Prostate gland (tissue), 2 donors: ENCODE results near the gene CCDC183. TPM values are rescaled to one million over a fixed set of nuclear protein-coding genes. Genes with fewer than 3 reads are reported as not detected.
"Not testable (repeated sequence)": the region's sequence is repeated elsewhere in the genome, so short reads cannot be mapped to it uniquely, and the experiment has no call there.

Experiments
- DNase-seq: peaks from one replicate; pipeline ENCODE4 v3.0.0-alpha.2; 2019; ENCODE audit warnings: low spot score
- H3K27ac ChIP-seq, 2 donors: fragments of 200-600 bp; sonication (generic); 2 replicates each; pipeline ENCODE4 v1.5.1; 2017 to 2019
- H3K27me3 ChIP-seq: fragments of 200-600 bp; sonication (generic); replicated peaks from 2 replicates; pipeline ENCODE4 v1.5.1; 2019; ENCODE audit not compliant: insufficient read depth
- H3K36me3 ChIP-seq, 2 donors: fragments of 200-600 bp; sonication (generic); 1 replicate in 1 of 2; 2 replicates in 1 of 2; pipeline versions ENCODE4 v1.5.1 to v1.8.1; 2017 to 2019
- H3K4me1 ChIP-seq: fragments of 200-600 bp; sonication (generic); replicated peaks from 2 replicates; pipeline ENCODE4 v1.5.1; 2019
- H3K4me3 ChIP-seq, 2 donors: fragments of 200-600 bp; sonication (generic); 2 replicates each; pipeline ENCODE4 v1.5.1; 2017 to 2019
- H3K9me3 ChIP-seq: fragments of 200-600 bp; sonication (generic); 2 replicates; pipeline ENCODE4 v1.5.1; 2017
- CTCF ChIP-seq, 4 experiments: fragments of 200-600 bp in 2 of 4; fragments of 450-650 bp in 2 of 4; sonication (generic) in 2 of 4; IDR thresholded peaks; 1 replicate in 3 of 4; 2 replicates in 1 of 4; pipeline ENCODE4 v1.5.1; 2016 to 2019; ENCODE audit warnings: antibody characterized with exemption in 4 of 4, mild to moderate bottlenecking in 2 of 4, moderate library complexity in 2 of 4
- POLR2A ChIP-seq: fragments of 450-650 bp; IDR thresholded peaks from one replicate; pipeline ENCODE4 v1.6.1; 2016; ENCODE audit warnings: antibody characterized with exemption, mild to moderate bottlenecking
- POLR2AphosphoS5 ChIP-seq: sonication (generic); formaldehyde crosslinking; IDR thresholded peaks from one replicate; pipeline ENCODE4 v1.6.1; 2017; ENCODE audit warnings: antibody characterized with exemption
- WGBS: methylation state at CpG from one replicate; pipeline ENCODE4 v1.1.5; 2018; 5-methylcytosine and 5-hydroxymethylcytosine counted together
- intact Hi-C: fragments of 100-400 bp; cut with DNase I; formaldehyde crosslinking; loops from one replicate; pipeline ENCODE4 v1.14.2; 2022
- total RNA-seq, 2 donors: library from RNA; depleted of rRNA; stranded (reverse); fragments of >200 nt; gene quantifications; one replicate each; pipeline ENCODE4 v1.1.0, GENCODE V29; 2016

The CCDC183 gene
- total RNA-seq, 2 donors from 2014 or later: 9.5 to 45.0 TPM

GRCh38 chr9:136793086-136793946 is 2.8 kb upstream of the CCDC183 start:
- TF ChIP-seq CTCF (IDR thresholded peaks at IDR 0.05): no peak
- TF ChIP-seq POLR2AphosphoS5: no peak
- TF ChIP-seq POLR2A: no peak
- H3K4me3 ChIP-seq: no peak overlapping the region
- no peak for DNase-seq
- peaks cover 18% of the 10 kb centered on the region for H3K4me1 ChIP-seq
- no peaks in the 10 kb centered on the region for H3K36me3 ChIP-seq
- intact Hi-C loops: loop anchor here (5.0 kb wide), 2 partner anchors 54 to 154 kb away; partner anchors contain the start of genes C8G and PHPT1
- H3K27ac ChIP-seq: peak overlapping the region in 1 of 2 donors; percentile 99
- no peaks in the 10 kb centered on the region for H3K27me3 ChIP-seq
- WGBS: 75% methylated on average over 17 of the region's 17 CpGs
- no peaks in the 10 kb centered on the region for H3K9me3 ChIP-seq

- WGBS: 93% methylated on average over 14 of the region's 14 CpGs
- no peak for DNase-seq
- peaks cover 15% of the 10 kb centered on the region for H3K4me1 ChIP-seq
- TF ChIP-seq POLR2AphosphoS5 (no peak), POLR2A (no peak), CTCF (IDR thresholded peaks at IDR 0.05) (no peak)
- no peaks in the 10 kb centered on the region for H3K27me3 ChIP-seq
- H3K36me3 ChIP-seq: no peaks in the 10 kb centered on the region
- H3K27ac ChIP-seq: no peak overlapping the region
- no peak overlapping the region for H3K4me3 ChIP-seq
- H3K9me3 ChIP-seq: no peaks in the 10 kb centered on the region
- intact Hi-C loops: loop anchor here (5.0 kb wide), 2 partner anchors 53 to 153 kb away; partner anchors contain the start of genes C8G and PHPT1
Observed at GRCh38 chr9:136794281-136794999, 1.7 kb upstream of the CCDC183 start.

- H3K4me1 ChIP-seq: peaks cover 15% of the 10 kb centered on the region
- H3K36me3 ChIP-seq: no peaks in the 10 kb centered on the region
- no peaks in the 10 kb centered on the region for H3K9me3 ChIP-seq
- intact Hi-C loops: loop anchor here (5.0 kb wide), 2 partner anchors 52 to 152 kb away; partner anchors contain the start of genes C8G and PHPT1
- WGBS: 83% methylated on average over 6 of the region's 6 CpGs
- no peaks in the 10 kb centered on the region for H3K27me3 ChIP-seq
- TF ChIP-seq CTCF (IDR thresholded peaks at IDR 0.05) (no peak), POLR2AphosphoS5 (no peak), POLR2A (no peak)
- peak overlapping the region in 1 of 2 donors; percentile 93 for H3K27ac ChIP-seq
- H3K4me3 ChIP-seq: no peak overlapping the region
- DNase-seq: no peak
Observed at GRCh38 chr9:136795000-136795348, 1.2 kb upstream of the CCDC183 start.

GRCh38 chr9:136796775-136797347 is 723 bp downstream of the CCDC183 start:
- H3K9me3 ChIP-seq, H3K4me3 ChIP-seq, H3K27me3 ChIP-seq, intact Hi-C loops, H3K36me3 ChIP-seq: not testable (repeated sequence)
- peak overlapping the region; percentile 87 to 93 for H3K27ac ChIP-seq
- peaks cover 21% of the 10 kb centered on the region for H3K4me1 ChIP-seq
- peak; percentile 58 for DNase-seq
- peak; percentile 80 for TF ChIP-seq POLR2AphosphoS5
- 4% methylated on average over 10 of the region's 10 CpGs for WGBS

- no peaks in the 10 kb centered on the region for H3K27me3 ChIP-seq
Observed at GRCh38 chr9:136798708-136799078, 2.6 kb downstream of the CCDC183 start.

More at GRCh38 chr9:136798708-136799078, 2.6 kb downstream of the CCDC183 start:
- 58% methylated on average over 6 of the region's 6 CpGs for WGBS
- Histone ChIP-seq H3K4me3 (peak overlapping the region in 1 of 2 donors; percentile 44), H3K27ac (peak overlapping the region; percentile 87 to 93), H3K36me3 (no peaks in the 10 kb centered on the region), H3K4me1 (peaks cover 21% of the 10 kb centered on the region), H3K9me3 (no peaks in the 10 kb centered on the region)
- no peak for DNase-seq
- intact Hi-C loops: no loop called here
- TF ChIP-seq CTCF (IDR thresholded peaks at IDR 0.05) (no peak), POLR2A (no peak), POLR2AphosphoS5 (no peak)
